Keratinocyte (primary cell): ENCODE measurements around the gene INSR.

Experiments used
- EZH2 ChIP-seq: IDR thresholded peaks from one replicate; pipeline ENCODE4 v1.6.1; 2012; ENCODE audit warnings: inconsistent platforms, mild to moderate bottlenecking, low read length, moderate library complexity
- TF ChIP-seq, protein P1 (sequence below), 3 experiments: IDR thresholded peaks in 1 of 3; conservative IDR thresholded peaks in 1 of 3; optimal IDR thresholded peaks in 1 of 3; 2 replicates in 2 of 3; 3 replicates in 1 of 3; pipeline versions ENCODE3 to v1.5.1; 2011; ENCODE audit warnings: low read length in 3 of 3, mild to moderate bottlenecking in 3 of 3, moderate library complexity in 2 of 3, control low read depth in 1 of 3, inconsistent platforms in 1 of 3; ENCODE audit not compliant: insufficient read depth in 2 of 3; ENCODE audit errors: extremely low read depth in 1 of 3

- no peak for TF ChIP-seq EZH2
- TF ChIP-seq, protein P1, sequence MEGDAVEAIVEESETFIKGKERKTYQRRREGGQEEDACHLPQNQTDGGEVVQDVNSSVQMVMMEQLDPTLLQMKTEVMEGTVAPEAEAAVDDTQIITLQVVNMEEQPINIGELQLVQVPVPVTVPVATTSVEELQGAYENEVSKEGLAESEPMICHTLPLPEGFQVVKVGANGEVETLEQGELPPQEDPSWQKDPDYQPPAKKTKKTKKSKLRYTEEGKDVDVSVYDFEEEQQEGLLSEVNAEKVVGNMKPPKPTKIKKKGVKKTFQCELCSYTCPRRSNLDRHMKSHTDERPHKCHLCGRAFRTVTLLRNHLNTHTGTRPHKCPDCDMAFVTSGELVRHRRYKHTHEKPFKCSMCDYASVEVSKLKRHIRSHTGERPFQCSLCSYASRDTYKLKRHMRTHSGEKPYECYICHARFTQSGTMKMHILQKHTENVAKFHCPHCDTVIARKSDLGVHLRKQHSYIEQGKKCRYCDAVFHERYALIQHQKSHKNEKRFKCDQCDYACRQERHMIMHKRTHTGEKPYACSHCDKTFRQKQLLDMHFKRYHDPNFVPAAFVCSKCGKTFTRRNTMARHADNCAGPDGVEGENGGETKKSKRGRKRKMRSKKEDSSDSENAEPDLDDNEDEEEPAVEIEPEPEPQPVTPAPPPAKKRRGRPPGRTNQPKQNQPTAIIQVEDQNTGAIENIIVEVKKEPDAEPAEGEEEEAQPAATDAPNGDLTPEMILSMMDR (optimal IDR thresholded peaks at IDR 0.05 in 1 of 3, IDR thresholded peaks at IDR 0.05 in 1 of 3, conservative IDR thresholded peaks at IDR 0.05 in 1 of 3; ENCODE audit: extremely low read depth in 1 of 3, insufficient read depth in 2 of 3, low read length in 3 of 3): no peak
Observed at GRCh38 chr19:7068599-7068998, 225.6 kb downstream of the INSR start.
